Stimulated activated CD4-positive, alpha-beta T cell treated with anti-CD3 and anti-CD28 coated beads, Interleukin-15, amount 100 ng/mL, for 1 hour (primary cell): ENCODE data around the gene ZNF529.

Experiments used
- DNase-seq, 2 donors: peaks; one replicate each; pipeline ENCODE4 v3.0.0-alpha.2; 2020; ENCODE audit warnings: low read depth in 1 of 2, low spot score in 1 of 2

Gene ZNF529

DNA sequence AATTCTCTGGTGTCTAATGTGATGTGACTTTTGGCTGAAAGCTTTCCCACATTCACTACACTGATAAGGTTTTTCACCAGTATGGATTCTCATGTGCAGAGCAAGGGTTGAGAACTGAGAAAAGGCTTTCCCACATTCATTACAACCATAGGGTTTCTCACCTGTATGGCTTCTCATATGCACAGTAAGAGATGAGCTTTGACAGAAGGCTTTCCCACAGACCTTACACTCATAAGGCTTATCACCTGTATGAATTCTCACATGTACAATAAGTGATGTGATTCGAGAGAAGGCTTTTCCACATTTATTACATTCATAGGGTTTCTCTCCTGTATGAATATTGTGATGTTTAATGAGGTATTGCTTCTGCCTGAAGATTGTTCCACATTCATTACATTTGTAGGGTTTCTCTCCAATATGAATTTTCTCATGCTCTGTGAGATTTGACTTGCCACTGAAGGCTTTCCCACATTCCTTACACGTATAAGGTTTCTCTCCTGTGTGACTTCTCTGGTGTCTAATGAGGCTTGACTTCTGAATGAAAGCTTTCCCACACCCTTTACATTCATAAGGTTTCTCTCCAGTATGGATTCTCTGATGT lies 59.0 kb downstream of the ZNF529 start:
- DNase-seq = no peak

GRCh38 chr19:36508325-36508724 lies 64.8 kb downstream of the ZNF529 start:
- DNase-seq = no peak

- DNase-seq = no peak
These were observed 71.1 kb downstream of the ZNF529 start for GRCh38 chr19:36501973-36502372.

GRCh38 chr19:36497001-36497400 lies 76.1 kb downstream of the ZNF529 start:
- no peak for DNase-seq
